HG03097 (cell line): ENCODE data around the gene DES.
"Not testable (repeated sequence)": the region's sequence is repeated elsewhere in the genome, so short reads cannot be mapped to it uniquely, and the experiment has no call there.

Experiments
- ATAC-seq: cut with Tn5 transposase; IDR thresholded peaks from one replicate; pipeline ENCODE4 v1.9.1; 2021; ENCODE audit not compliant: unreplicated experiment, low FRiP score

DES gene

GRCh38 chr2:219399716-219400478 is 18.3 kb upstream of the DES start:
- no peak for ATAC-seq

GRCh38 chr2:219400562-219400961 is 17.6 kb upstream of the DES start:
- ATAC-seq: no peak

GRCh38 chr2:219401606-219402005 is 16.6 kb upstream of the DES start:
- ATAC-seq: no peak

- no peak for ATAC-seq
Measured at GRCh38 chr2:219402665-219403515, 15.3 kb upstream of the DES start.

- ATAC-seq: no peak
Measured at GRCh38 chr2:219403861-219404260, 14.3 kb upstream of the DES start.

GRCh38 chr2:219404291-219404910 is 13.8 kb upstream of the DES start:
- ATAC-seq: no peak

- no peak for ATAC-seq
Measured at GRCh38 chr2:219404954-219405353, 13.2 kb upstream of the DES start.

GRCh38 chr2:219405451-219405850 is 12.7 kb upstream of the DES start:
- ATAC-seq: no peak

- ATAC-seq: no peak
Measured at GRCh38 chr2:219405958-219406860, 12.0 kb upstream of the DES start.

GRCh38 chr2:219406861-219407230 is 11.3 kb upstream of the DES start:
- no peak for ATAC-seq

- not testable (repeated sequence) for ATAC-seq
Measured at GRCh38 chr2:219407343-219407742, 10.8 kb upstream of the DES start.

- ATAC-seq: no peak
Measured at GRCh38 chr2:219408204-219408603, 10.0 kb upstream of the DES start.

GRCh38 chr2:219408631-219409030 is 9.5 kb upstream of the DES start:
- ATAC-seq: no peak

GRCh38 chr2:219409619-219410018 is 8.6 kb upstream of the DES start:
- ATAC-seq: no peak

- no peak for ATAC-seq
Measured at GRCh38 chr2:219410390-219410789, 7.8 kb upstream of the DES start.

- no peak for ATAC-seq
Measured at GRCh38 chr2:219414857-219415256, 3.3 kb upstream of the DES start.

GRCh38 chr2:219415580-219416234 is 2.5 kb upstream of the DES start:
- no peak for ATAC-seq

- no peak for ATAC-seq
Measured at GRCh38 chr2:219416235-219416602, 2.0 kb upstream of the DES start.

GRCh38 chr2:219416938-219417337 is 1.2 kb upstream of the DES start:
- no peak for ATAC-seq

GRCh38 chr2:219417374-219417773 is 803 bp upstream of the DES start:
- ATAC-seq: no peak
